ENCODE data around the gene MVP.

The MVP gene

GRCh38 chr16:29835926-29836325 lies 15.7 kb downstream of the MVP start:
- DNase-seq, result no peak
- in situ Hi-C loops (cut with MboI; ENCODE audit: low pct_unique_long_range_greater_than_20kb, low sequenced_read_pairs), result loop anchor here (10.0 kb wide), 1 partner anchor 59 kb away; the partner anchor contains the start of gene SEZ6L2

GRCh38 chr16:29836623-29837022 lies 16.4 kb downstream of the MVP start:
- DNase-seq, result no peak
- in situ Hi-C loops (cut with MboI; ENCODE audit: low pct_unique_long_range_greater_than_20kb, low sequenced_read_pairs), result loop anchor here (10.0 kb wide), 1 partner anchor 58 kb away; the partner anchor contains the start of gene SEZ6L2

GRCh38 chr16:29837841-29838240 lies 17.6 kb downstream of the MVP start:
- in situ Hi-C loops (cut with MboI; ENCODE audit: low pct_unique_long_range_greater_than_20kb, low sequenced_read_pairs), result loop anchor here (10.0 kb wide), 1 partner anchor 57 kb away; the partner anchor contains the start of gene SEZ6L2
- DNase-seq, result no peak

- no peak for DNase-seq
- in situ Hi-C loops (cut with MboI; ENCODE audit: low pct_unique_long_range_greater_than_20kb, low sequenced_read_pairs), result loop anchor here (10.0 kb wide), 1 partner anchor 55 kb away; the partner anchor contains the start of gene SEZ6L2
Measured at GRCh38 chr16:29839822-29840221, 19.6 kb downstream of the MVP start.

- in situ Hi-C loops (cut with MboI; ENCODE audit: low pct_unique_long_range_greater_than_20kb, low sequenced_read_pairs), result no loop called here
- no peak for DNase-seq
Measured at GRCh38 chr16:29840240-29840639, 20.0 kb downstream of the MVP start.

GRCh38 chr16:29841631-29842030 lies 21.4 kb downstream of the MVP start:
- DNase-seq, result no peak
- in situ Hi-C loops (cut with MboI; ENCODE audit: low pct_unique_long_range_greater_than_20kb, low sequenced_read_pairs), result no loop called here

GRCh38 chr16:29842732-29843346 lies 22.6 kb downstream of the MVP start:
- DNase-seq, result no peak
- in situ Hi-C loops (cut with MboI; ENCODE audit: low pct_unique_long_range_greater_than_20kb, low sequenced_read_pairs), result no loop called here

- no peak for DNase-seq
- in situ Hi-C loops (cut with MboI; ENCODE audit: low pct_unique_long_range_greater_than_20kb, low sequenced_read_pairs), result no loop called here
Measured at GRCh38 chr16:29843931-29844330, 23.7 kb downstream of the MVP start.

- DNase-seq, result no peak
- in situ Hi-C loops (cut with MboI; ENCODE audit: low pct_unique_long_range_greater_than_20kb, low sequenced_read_pairs), result no loop called here
Measured at GRCh38 chr16:29844575-29845331, 24.5 kb downstream of the MVP start.

- in situ Hi-C loops (cut with MboI; ENCODE audit: low pct_unique_long_range_greater_than_20kb, low sequenced_read_pairs), result no loop called here
- no peak for DNase-seq
Measured at GRCh38 chr16:29845656-29846055, 25.4 kb downstream of the MVP start.

GRCh38 chr16:29848420-29849297 lies 28.4 kb downstream of the MVP start:
- in situ Hi-C loops (cut with MboI; ENCODE audit: low pct_unique_long_range_greater_than_20kb, low sequenced_read_pairs), result no loop called here
- peak; percentile 64 for DNase-seq

GRCh38 chr16:29849505-29849904 lies 29.2 kb downstream of the MVP start:
- DNase-seq, result no peak
- in situ Hi-C loops (cut with MboI; ENCODE audit: low pct_unique_long_range_greater_than_20kb, low sequenced_read_pairs), result no loop called here

GRCh38 chr16:29850998-29851397 lies 30.7 kb downstream of the MVP start:
- in situ Hi-C loops (cut with MboI; ENCODE audit: low pct_unique_long_range_greater_than_20kb, low sequenced_read_pairs), result no loop called here
- DNase-seq, result no peak

- in situ Hi-C loops (cut with MboI; ENCODE audit: low pct_unique_long_range_greater_than_20kb, low sequenced_read_pairs), result no loop called here
- DNase-seq, result no peak
Measured at GRCh38 chr16:29852654-29853053, 32.4 kb downstream of the MVP start.

- in situ Hi-C loops (cut with MboI; ENCODE audit: low pct_unique_long_range_greater_than_20kb, low sequenced_read_pairs), result no loop called here
- DNase-seq, result no peak
Measured at GRCh38 chr16:29854520-29855100, 34.3 kb downstream of the MVP start.

GRCh38 chr16:29857133-29857760 lies 37.0 kb downstream of the MVP start:
- in situ Hi-C loops (cut with MboI; ENCODE audit: low pct_unique_long_range_greater_than_20kb, low sequenced_read_pairs), result no loop called here
- no peak for DNase-seq

- DNase-seq, result no peak
- in situ Hi-C loops (cut with MboI; ENCODE audit: low pct_unique_long_range_greater_than_20kb, low sequenced_read_pairs), result no loop called here
Measured at GRCh38 chr16:29858149-29858849, 38.0 kb downstream of the MVP start.

- DNase-seq, result no peak
- in situ Hi-C loops (cut with MboI; ENCODE audit: low pct_unique_long_range_greater_than_20kb, low sequenced_read_pairs), result no loop called here
Measured at GRCh38 chr16:29858974-29859373, 38.7 kb downstream of the MVP start.

Data from KBM-7 (cell line).